ENCODE data around the gene NEK1.
"Not testable (repeated sequence)": the region's sequence is repeated elsewhere in the genome, so short reads cannot be mapped to it uniquely, and the experiment has no call there.

Gene NEK1

DNA sequence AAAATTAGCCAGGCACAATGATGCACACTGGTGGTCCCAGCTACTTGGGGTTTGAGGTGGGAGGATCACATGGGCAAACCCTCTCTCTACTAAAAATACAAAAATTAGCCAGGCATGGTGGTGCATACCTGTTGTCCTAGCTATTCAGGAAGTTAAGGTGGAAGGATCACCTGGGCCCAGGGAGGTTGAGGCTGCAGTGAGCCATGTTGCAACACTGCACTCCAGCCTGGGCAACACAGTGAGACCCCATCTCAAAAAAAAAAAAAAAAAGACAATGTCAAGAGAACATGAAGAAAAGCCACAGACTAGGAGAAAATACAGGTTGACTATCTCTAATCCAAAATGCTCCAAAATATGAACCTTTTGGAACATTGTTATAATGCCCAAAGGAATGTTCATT is 153.8 kb downstream of the NEK1 start:
- Histone ChIP-seq H3K9me3 (ENCODE audit: insufficient read depth, low read length) (no peaks in the 10 kb centered on the region), H3K9me2 (replicated peaks; ENCODE audit: insufficient read depth, low read length) (no peaks in the 10 kb centered on the region), H4K20me1 (ENCODE audit: low read depth, low read length) (no peaks in the 10 kb centered on the region), H3K4me2 (ENCODE audit: low read depth, low read length, poor library complexity, severe bottlenecking) (no peak overlapping the region), H3K79me2 (ENCODE audit: insufficient read depth, low read length) (no peaks in the 10 kb centered on the region), H2AFZ (ENCODE audit: low read depth, low read length, severe bottlenecking) (no peak overlapping the region), H3K4me3 (ENCODE audit: insufficient read depth, low read length, poor library complexity, severe bottlenecking) (no peak overlapping the region), H3K27ac (ENCODE audit: low read depth, low read length) (no peak overlapping the region), H3K36me3 (ENCODE audit: low read length) (peaks cover 13% of the 10 kb centered on the region; the same call in 1 of the 2 replicates), H3K9ac (ENCODE audit: low read length) (no peak overlapping the region), H3F3A (ENCODE audit: insufficient read depth) (no peaks in the 10 kb centered on the region), H3K27me3 (ENCODE audit: low read length) (no peaks in the 10 kb centered on the region)
- TF ChIP-seq, protein P1, sequence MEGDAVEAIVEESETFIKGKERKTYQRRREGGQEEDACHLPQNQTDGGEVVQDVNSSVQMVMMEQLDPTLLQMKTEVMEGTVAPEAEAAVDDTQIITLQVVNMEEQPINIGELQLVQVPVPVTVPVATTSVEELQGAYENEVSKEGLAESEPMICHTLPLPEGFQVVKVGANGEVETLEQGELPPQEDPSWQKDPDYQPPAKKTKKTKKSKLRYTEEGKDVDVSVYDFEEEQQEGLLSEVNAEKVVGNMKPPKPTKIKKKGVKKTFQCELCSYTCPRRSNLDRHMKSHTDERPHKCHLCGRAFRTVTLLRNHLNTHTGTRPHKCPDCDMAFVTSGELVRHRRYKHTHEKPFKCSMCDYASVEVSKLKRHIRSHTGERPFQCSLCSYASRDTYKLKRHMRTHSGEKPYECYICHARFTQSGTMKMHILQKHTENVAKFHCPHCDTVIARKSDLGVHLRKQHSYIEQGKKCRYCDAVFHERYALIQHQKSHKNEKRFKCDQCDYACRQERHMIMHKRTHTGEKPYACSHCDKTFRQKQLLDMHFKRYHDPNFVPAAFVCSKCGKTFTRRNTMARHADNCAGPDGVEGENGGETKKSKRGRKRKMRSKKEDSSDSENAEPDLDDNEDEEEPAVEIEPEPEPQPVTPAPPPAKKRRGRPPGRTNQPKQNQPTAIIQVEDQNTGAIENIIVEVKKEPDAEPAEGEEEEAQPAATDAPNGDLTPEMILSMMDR (IDR thresholded peaks at IDR 0.05; ENCODE audit: insufficient read depth, low read length, poor library complexity, severe bottlenecking): no peak
- TF ChIP-seq EZH2phosphoT487 (conservative IDR thresholded peaks at IDR 0.05; ENCODE audit: low read length): no peak

DNA sequence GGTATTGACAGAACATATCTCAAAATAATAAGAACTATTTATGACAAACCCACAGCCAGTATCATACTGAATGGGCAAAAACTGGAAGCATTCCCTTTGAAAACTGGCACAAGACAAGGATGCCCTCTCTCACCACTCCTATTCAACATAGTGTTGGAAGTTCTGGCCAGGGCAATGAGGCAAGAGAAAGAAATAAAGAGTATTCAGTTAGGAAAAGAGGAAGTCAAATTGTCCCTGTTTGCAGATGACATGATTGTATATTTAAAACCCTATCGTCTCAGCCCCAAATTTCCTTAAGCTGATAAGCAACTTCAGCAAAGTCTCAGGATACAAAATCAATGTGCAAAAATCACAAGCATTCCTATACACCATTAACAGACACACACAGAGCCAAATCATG is 159.7 kb downstream of the NEK1 start:
- not testable (repeated sequence) for H3K9ac ChIP-seq (ENCODE audit: low read length); H3K79me2 ChIP-seq (ENCODE audit: insufficient read depth, low read length); H3F3A ChIP-seq (ENCODE audit: insufficient read depth); H4K20me1 ChIP-seq (ENCODE audit: low read depth, low read length); H3K27ac ChIP-seq (ENCODE audit: low read depth, low read length); H3K9me2 ChIP-seq (replicated peaks; ENCODE audit: insufficient read depth, low read length); H3K4me3 ChIP-seq (ENCODE audit: insufficient read depth, low read length, poor library complexity, severe bottlenecking); H3K27me3 ChIP-seq (ENCODE audit: low read length); H3K4me2 ChIP-seq (ENCODE audit: low read depth, low read length, poor library complexity, severe bottlenecking); H3K36me3 ChIP-seq (ENCODE audit: low read length); H2AFZ ChIP-seq (ENCODE audit: low read depth, low read length, severe bottlenecking); H3K9me3 ChIP-seq (ENCODE audit: insufficient read depth, low read length)

DNA sequence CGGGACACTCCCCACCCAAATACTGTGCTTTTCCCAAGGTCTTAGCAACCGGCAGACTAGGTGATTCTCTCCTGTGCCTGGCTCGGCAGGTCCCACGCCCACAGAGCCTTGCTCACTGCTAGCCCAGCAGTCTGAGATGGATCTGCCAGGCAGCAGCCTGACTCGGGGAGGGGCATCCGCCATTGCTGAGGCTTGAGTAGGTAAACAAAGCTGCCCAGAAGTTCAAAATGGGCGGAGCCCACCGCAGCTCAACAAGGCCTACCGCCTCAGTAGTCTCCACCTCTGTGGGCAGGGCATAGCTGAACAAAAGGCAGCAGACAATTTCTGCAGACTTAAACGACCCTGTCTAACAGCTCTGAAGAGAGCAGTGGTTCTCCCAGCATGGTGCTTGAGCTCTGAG is 163.4 kb downstream of the NEK1 start:
- not testable (repeated sequence) for H3K36me3 ChIP-seq (ENCODE audit: low read length); H3K79me2 ChIP-seq (ENCODE audit: insufficient read depth, low read length); H3K9ac ChIP-seq (ENCODE audit: low read length); H3K4me2 ChIP-seq (ENCODE audit: low read depth, low read length, poor library complexity, severe bottlenecking); H3F3A ChIP-seq (ENCODE audit: insufficient read depth); H4K20me1 ChIP-seq (ENCODE audit: low read depth, low read length); H3K9me2 ChIP-seq (replicated peaks; ENCODE audit: insufficient read depth, low read length); H3K9me3 ChIP-seq (ENCODE audit: insufficient read depth, low read length); H3K27me3 ChIP-seq (ENCODE audit: low read length); H2AFZ ChIP-seq (ENCODE audit: low read depth, low read length, severe bottlenecking); H3K4me3 ChIP-seq (ENCODE audit: insufficient read depth, low read length, poor library complexity, severe bottlenecking); H3K27ac ChIP-seq (ENCODE audit: low read depth, low read length)

DNA sequence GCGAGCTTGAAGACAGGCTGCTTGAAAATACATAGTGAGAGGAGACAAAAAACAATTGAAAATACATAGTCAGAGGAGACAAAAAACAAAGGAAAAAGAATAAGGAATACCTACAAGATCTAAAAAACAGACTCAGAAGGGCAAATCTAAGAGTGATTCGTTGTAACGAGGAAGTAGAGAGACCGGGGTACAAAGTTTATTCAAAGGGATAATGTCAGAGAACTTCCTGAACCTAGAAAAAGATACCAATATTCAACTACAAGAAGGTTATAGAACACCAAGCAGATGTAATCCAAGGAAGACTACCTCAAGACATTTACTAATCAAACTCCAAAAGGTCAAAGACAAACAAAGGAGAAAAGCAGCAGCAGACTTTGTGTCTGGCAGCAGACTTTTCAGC is 165.6 kb downstream of the NEK1 start:
- peaks cover 10% of the 10 kb centered on the region for H3K36me3 ChIP-seq (ENCODE audit: low read length)
- H2AFZ ChIP-seq (ENCODE audit: low read depth, low read length, severe bottlenecking): no peak overlapping the region
- no peaks in the 10 kb centered on the region for H3K9me2 ChIP-seq (replicated peaks; ENCODE audit: insufficient read depth, low read length)
- no peak overlapping the region for H3K9ac ChIP-seq (ENCODE audit: low read length)
- TF ChIP-seq, protein P1 (IDR thresholded peaks at IDR 0.05; ENCODE audit: insufficient read depth, low read length, poor library complexity, severe bottlenecking): no peak
- no peak for TF ChIP-seq EZH2phosphoT487 (conservative IDR thresholded peaks at IDR 0.05; ENCODE audit: low read length)
- H3K79me2 ChIP-seq (ENCODE audit: insufficient read depth, low read length): no peaks in the 10 kb centered on the region
- no peaks in the 10 kb centered on the region for H3K27me3 ChIP-seq (ENCODE audit: low read length)
- no peak overlapping the region for H3K4me2 ChIP-seq (ENCODE audit: low read depth, low read length, poor library complexity, severe bottlenecking)
- no peak overlapping the region for H3K4me3 ChIP-seq (ENCODE audit: insufficient read depth, low read length, poor library complexity, severe bottlenecking)
- no peaks in the 10 kb centered on the region for H3K9me3 ChIP-seq (ENCODE audit: insufficient read depth, low read length)
- no peak overlapping the region for H3K27ac ChIP-seq (ENCODE audit: low read depth, low read length)
- no peaks in the 10 kb centered on the region for H4K20me1 ChIP-seq (ENCODE audit: low read depth, low read length)
- no peaks in the 10 kb centered on the region for H3F3A ChIP-seq (ENCODE audit: insufficient read depth)
